Endothelial cell of umbilical vein (primary cell): Measurements from ENCODE around the gene BCO2. TPM values are rescaled to one million over a fixed set of nuclear protein-coding genes. Genes with fewer than 3 reads are reported as not detected.

Experiments
- BruUV-seq: library from RNA; stranded (reverse); fragments of 400-500 nt; replicated peaks from 2 replicates; lab custom pipeline; 2021; lab: Mats Ljungman, UMichigan
- CTCF ChIA-PET: fragments of 300-600, 350-600 bp; sonication (Branson Sonifier 250); formaldehyde crosslinking; loops from one replicate; lab custom pipeline; 2021; ENCODE audit warnings: antibody characterized with exemption, inconsistent platforms; lab: Charles Lee
- POLR2A ChIA-PET: fragments of 300-600, 350-600 bp; sonication (Branson Sonifier 250); formaldehyde crosslinking; loops from one replicate; lab custom pipeline; 2021; ENCODE audit warnings: antibody characterized with exemption, inconsistent platforms; lab: Charles Lee
- DNase-seq: peaks from one replicate; pipeline ENCODE4 v3.0.0-alpha.2; 2011; ENCODE audit warnings: low read depth, low spot score
- FAIRE-seq: peaks from 2 replicates; lab custom pipeline; 2011; peaks lifted over from hg19 to GRCh38; lab: Jason Lieb, UNC
- H2AFZ ChIP-seq: 2 replicates; pipeline ENCODE4 v1.6.0; 2012; ENCODE audit warnings: low read depth, low read length, control low read depth, inconsistent platforms
- H3K27ac ChIP-seq: 2 replicates; pipeline ENCODE4 v1.5.1; 2011; ENCODE audit warnings: low read depth, mild to moderate bottlenecking, control low read depth, low read length, moderate library complexity; ENCODE audit not compliant: insufficient read depth
- H3K27me3 ChIP-seq, 2 experiments: 2 replicates each; pipeline versions ENCODE4 v1.6.0 to v1.6.1; 2011; ENCODE audit warnings: low read length in 2 of 2, mixed read lengths in 1 of 2; ENCODE audit not compliant: control insufficient read depth in 2 of 2, insufficient read depth in 2 of 2
- H3K36me3 ChIP-seq, 2 experiments: 2 replicates in 1 of 2; 3 replicates in 1 of 2; pipeline ENCODE4 v1.5.1; 2011; ENCODE audit warnings: low read length in 2 of 2, mild to moderate bottlenecking in 1 of 2, moderate library complexity in 1 of 2; ENCODE audit not compliant: control insufficient read depth in 2 of 2, insufficient read depth in 2 of 2; ENCODE audit errors: extremely low read depth in 1 of 2
- H3K4me1 ChIP-seq: 3 replicates; pipeline ENCODE4 v1.5.1; 2011; ENCODE audit warnings: mild to moderate bottlenecking, low read length; ENCODE audit not compliant: control insufficient read depth, insufficient read depth; ENCODE audit errors: extremely low read depth
- H3K4me2 ChIP-seq: 2 replicates; pipeline ENCODE4 v1.6.1; 2011; ENCODE audit warnings: low read length, control low read depth, mixed read lengths; ENCODE audit not compliant: insufficient read depth
- H3K4me3 ChIP-seq, 3 experiments: fragments of 200-600 bp in 1 of 3; sonication (generic), shearing (Covaris generic) in 1 of 3; replicated peaks in 1 of 3; 2 replicates each; pipeline ENCODE4 v1.5.1; 2011 to 2016; ENCODE audit warnings: control low read depth in 3 of 3, low read length in 3 of 3, mild to moderate bottlenecking in 2 of 3, inconsistent platforms in 1 of 3, low read depth in 1 of 3, moderate library complexity in 1 of 3; ENCODE audit not compliant: insufficient read depth in 1 of 3
- H3K79me2 ChIP-seq: 2 replicates; pipeline ENCODE4 v1.6.0; 2012; ENCODE audit warnings: low read length, inconsistent platforms; ENCODE audit not compliant: control insufficient read depth, insufficient read depth
- H3K9ac ChIP-seq: replicated peaks from 2 replicates; pipeline ENCODE3; 2011; ENCODE audit warnings: low read length, control low read depth; ENCODE audit not compliant: insufficient read depth; ENCODE audit errors: extremely low read depth
- H3K9me1 ChIP-seq: replicated peaks from 3 replicates; pipeline ENCODE4 v1.6.0; 2011; ENCODE audit warnings: mild to moderate bottlenecking, low read length; ENCODE audit not compliant: control insufficient read depth, insufficient read depth; ENCODE audit errors: extremely low read depth
- H3K9me3 ChIP-seq: replicated peaks from 2 replicates; pipeline ENCODE4 v1.5.1; 2012; ENCODE audit warnings: low read length, inconsistent platforms; ENCODE audit not compliant: control insufficient read depth, insufficient read depth
- H4K20me1 ChIP-seq: replicated peaks from 2 replicates; pipeline ENCODE3; 2011; ENCODE audit warnings: mild to moderate bottlenecking, low read length; ENCODE audit not compliant: control insufficient read depth, insufficient read depth; ENCODE audit errors: extremely low read depth
- EZH2 ChIP-seq: IDR thresholded peaks from 2 replicates; pipeline ENCODE4 v1.6.1; 2012; ENCODE audit warnings: borderline replicate concordance, low read depth, mild to moderate bottlenecking, moderate library complexity, low read length, inconsistent platforms; ENCODE audit not compliant: severe bottlenecking
- FOS ChIP-seq: IDR thresholded peaks from 2 replicates; pipeline ENCODE4 v1.6.1; 2011; ENCODE audit warnings: mild to moderate bottlenecking, low read length, moderate library complexity, borderline replicate concordance; ENCODE audit not compliant: insufficient read depth
- GATA2 ChIP-seq: IDR thresholded peaks from 2 replicates; pipeline ENCODE4 v1.7.0; 2011; ENCODE audit warnings: low read depth, mild to moderate bottlenecking, moderate library complexity, mixed read lengths, low read length; ENCODE audit not compliant: insufficient read length, insufficient read depth
- JUN ChIP-seq: IDR thresholded peaks from 2 replicates; pipeline ENCODE4 v1.6.1; 2011; ENCODE audit warnings: borderline replicate concordance, low read depth; ENCODE audit not compliant: insufficient read length, insufficient read depth
- MYC ChIP-seq: IDR thresholded peaks from one replicate; pipeline ENCODE4 v1.6.1; 2011; ENCODE audit warnings: mild to moderate bottlenecking, low read depth, low read length
- POLR2A ChIP-seq: IDR thresholded peaks from 2 replicates; pipeline ENCODE4 v1.6.1; 2012; ENCODE audit warnings: low read depth, mild to moderate bottlenecking, control low read depth, low read length
- POLR2AphosphoS5 ChIP-seq: IDR thresholded peaks from 2 replicates; pipeline ENCODE4 v1.6.1; 2012; ENCODE audit warnings: low read depth, mild to moderate bottlenecking, control low read depth, low read length, moderate library complexity; ENCODE audit not compliant: insufficient read depth
- dilution Hi-C: fragments of 300-500 bp; cut with MboI; formaldehyde crosslinking; loops from one replicate; pipeline ENCODE4 v1.15.0; 2019; ENCODE audit warnings: low sequenced_read_pairs; ENCODE audit not compliant: extremely low pct_ligation_motif_present
- intact Hi-C: fragments of 100-400 bp; cut with micrococcal nuclease; formaldehyde crosslinking; loops from one replicate; pipeline ENCODE4 v1.10.0; 2022
- polyA plus RNA-seq, 4 experiments: library from polyadenylated mRNA; depleted of rRNA in 3 of 4; stranded (reverse) in 3 of 4; unstranded in 1 of 4; fragments of >200 nt; gene quantifications; 2 replicates each; pipeline versions ENCODE4 v1.2.1 to v1.2.3, GENCODE V29; 2011 to 2012; ENCODE audit warnings: missing spikeins in 1 of 4
- total RNA-seq: library from RNA; stranded (reverse); gene quantifications from 2 replicates; pipeline ENCODE4 v1.2.3, GENCODE V29; 2021
- TF ChIP-seq, protein P1 (sequence below), 2 donors: IDR thresholded peaks; 1 replicate in 1 of 2; 2 replicates in 1 of 2; pipeline ENCODE4 v1.5.1; 2011; ENCODE audit warnings: low read length in 2 of 2, mild to moderate bottlenecking in 2 of 2, moderate library complexity in 2 of 2, control low read depth in 1 of 2, inconsistent platforms in 1 of 2, low read depth in 1 of 2; ENCODE audit not compliant: insufficient read depth in 1 of 2; ENCODE audit errors: extremely low read depth in 1 of 2
- TF ChIP-seq, protein P2 (sequence below): IDR thresholded peaks from 2 replicates; pipeline ENCODE4 v1.6.1; 2011; ENCODE audit not compliant: insufficient read depth, insufficient read length

Gene BCO2
- total and polyA plus RNA-seq, 2 donors (not counting 3 experiments of a cell fraction or from before 2014, with no cell fraction given): 0.58 to 1.9 TPM

DNA sequence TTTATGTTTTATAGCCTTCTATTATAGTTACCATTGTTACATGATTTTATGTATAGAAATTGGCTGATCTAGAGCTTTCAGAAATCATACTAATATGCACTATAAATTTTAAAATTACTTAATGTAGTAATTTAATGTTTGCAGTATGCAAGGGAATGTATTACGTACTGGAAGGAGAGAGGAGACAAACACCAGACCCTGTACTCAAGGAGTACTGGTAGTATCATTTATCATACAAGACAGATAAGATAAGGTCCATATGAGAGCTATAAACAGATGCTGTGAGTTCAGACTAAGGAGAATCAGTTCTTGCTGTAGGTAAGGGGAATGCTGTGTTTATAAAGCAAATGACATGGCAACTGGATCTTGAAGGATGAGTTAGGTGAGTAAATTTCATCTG is 765 bp downstream of the BCO2 start:
- H3K4me2 ChIP-seq: no peak overlapping the region
- peaks cover 4 to 6% of the 10 kb centered on the region in 2 experiments for H3K27me3 ChIP-seq
- ChIA-PET CTCF (interaction anchor here (0.9 to 4.0 kb wide), 12 partner anchors 8 to 179 kb away, joined by 3 to 150 read pairs (median 4); partner anchors contain the start of gene IL18), POLR2A (no interaction called here)
- H2AFZ ChIP-seq: no peak overlapping the region
- TF ChIP-seq, protein P1, sequence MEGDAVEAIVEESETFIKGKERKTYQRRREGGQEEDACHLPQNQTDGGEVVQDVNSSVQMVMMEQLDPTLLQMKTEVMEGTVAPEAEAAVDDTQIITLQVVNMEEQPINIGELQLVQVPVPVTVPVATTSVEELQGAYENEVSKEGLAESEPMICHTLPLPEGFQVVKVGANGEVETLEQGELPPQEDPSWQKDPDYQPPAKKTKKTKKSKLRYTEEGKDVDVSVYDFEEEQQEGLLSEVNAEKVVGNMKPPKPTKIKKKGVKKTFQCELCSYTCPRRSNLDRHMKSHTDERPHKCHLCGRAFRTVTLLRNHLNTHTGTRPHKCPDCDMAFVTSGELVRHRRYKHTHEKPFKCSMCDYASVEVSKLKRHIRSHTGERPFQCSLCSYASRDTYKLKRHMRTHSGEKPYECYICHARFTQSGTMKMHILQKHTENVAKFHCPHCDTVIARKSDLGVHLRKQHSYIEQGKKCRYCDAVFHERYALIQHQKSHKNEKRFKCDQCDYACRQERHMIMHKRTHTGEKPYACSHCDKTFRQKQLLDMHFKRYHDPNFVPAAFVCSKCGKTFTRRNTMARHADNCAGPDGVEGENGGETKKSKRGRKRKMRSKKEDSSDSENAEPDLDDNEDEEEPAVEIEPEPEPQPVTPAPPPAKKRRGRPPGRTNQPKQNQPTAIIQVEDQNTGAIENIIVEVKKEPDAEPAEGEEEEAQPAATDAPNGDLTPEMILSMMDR (IDR thresholded peaks at IDR 0.05; ENCODE audit: extremely low read depth in 1 of 2, insufficient read depth in 1 of 2, low read depth in 1 of 2, low read length in 2 of 2): no peak
- no peaks in the 10 kb centered on the region for H3K9me3 ChIP-seq
- dilution Hi-C loops (no loop called here), intact Hi-C loops (loop anchor here (5.0 kb wide), 1 partner anchor 249 kb away; no protein-coding TSS in a partner anchor)
- no peak overlapping the region for H3K4me3 ChIP-seq
- H3K27ac ChIP-seq: no peak overlapping the region
- H3K9ac ChIP-seq: no peak overlapping the region
- no peaks in the 10 kb centered on the region for H3K36me3 ChIP-seq
- FAIRE-seq (no peak), DNase-seq (no peak)
- H3K4me1 ChIP-seq: peaks cover 16% of the 10 kb centered on the region
- no peaks in the 10 kb centered on the region for H3K79me2 ChIP-seq
- H4K20me1 ChIP-seq: no peaks in the 10 kb centered on the region
- no peaks in the 10 kb centered on the region for H3K9me1 ChIP-seq
- BruUV-seq: no TSS peak

DNA sequence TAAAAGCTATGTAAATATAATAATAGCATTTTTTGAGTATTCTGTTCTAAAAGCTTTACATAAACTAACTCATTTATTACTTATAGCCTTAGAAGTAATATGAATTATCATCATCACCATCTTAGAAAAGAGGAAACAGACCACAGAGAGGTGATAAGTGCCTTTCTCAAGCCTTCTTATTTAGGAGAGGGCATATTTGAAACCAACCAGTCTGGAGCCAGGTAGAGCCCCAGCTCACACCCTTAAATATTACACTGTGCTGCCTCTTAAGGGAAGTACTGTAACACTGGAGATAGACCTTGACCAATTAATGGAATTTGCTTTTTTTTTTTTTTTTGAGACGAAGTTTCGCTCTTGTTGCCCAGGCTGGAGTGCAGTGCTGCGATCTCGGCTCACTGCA is 2.3 kb downstream of the BCO2 start:
- Histone ChIP-seq H3K9me1 (no peaks in the 10 kb centered on the region), H3K4me3 (no peak overlapping the region), H3K4me2 (no peak overlapping the region), H3K36me3 (no peaks in the 10 kb centered on the region), H3K27ac (no peak overlapping the region), H4K20me1 (no peaks in the 10 kb centered on the region), H3K9me3 (no peaks in the 10 kb centered on the region), H2AFZ (no peak overlapping the region), H3K27me3 (peaks cover 4 to 6% of the 10 kb centered on the region in 2 experiments), H3K4me1 (peaks cover 11% of the 10 kb centered on the region), H3K79me2 (no peaks in the 10 kb centered on the region), H3K9ac (no peak overlapping the region)
- DNase-seq (no peak), FAIRE-seq (no peak)
- no TSS peak for BruUV-seq
- ChIA-PET CTCF (interaction anchor here (2.7 to 4.0 kb wide), 2 partner anchors 58 to 63 kb away, joined by 27 to 150 read pairs; no protein-coding TSS in a partner anchor), POLR2A (interaction anchor here (0.6 kb wide), 1 partner anchor 69 kb away, joined by 8 read pairs; no protein-coding TSS in a partner anchor)
- intact Hi-C loops (loop anchor here (5.0 kb wide), 1 partner anchor 250 kb away; no protein-coding TSS in a partner anchor), dilution Hi-C loops (no loop called here)
- TF ChIP-seq JUN (no peak), FOS (no peak), POLR2A (no peak), POLR2AphosphoS5 (no peak), GATA2 (no peak), EZH2 (no peak), MYC (no peak)
- TF ChIP-seq, protein P2, sequence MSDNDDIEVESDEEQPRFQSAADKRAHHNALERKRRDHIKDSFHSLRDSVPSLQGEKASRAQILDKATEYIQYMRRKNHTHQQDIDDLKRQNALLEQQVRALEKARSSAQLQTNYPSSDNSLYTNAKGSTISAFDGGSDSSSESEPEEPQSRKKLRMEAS: no peak
- TF ChIP-seq, protein P1 (IDR thresholded peaks at IDR 0.05; ENCODE audit: extremely low read depth in 1 of 2, insufficient read depth in 1 of 2, low read depth in 1 of 2, low read length in 2 of 2): no peak
